ENCODE data around the gene DEFB132. TPM values are rescaled to one million over a fixed set of nuclear protein-coding genes. Genes with fewer than 3 reads are reported as not detected.
"Not testable (repeated sequence)": the region's sequence is repeated elsewhere in the genome, so short reads cannot be mapped to it uniquely, and the experiment has no call there.

Gene DEFB132
- total RNA-seq, 2 donors from 2014 or later = not detected

DNA sequence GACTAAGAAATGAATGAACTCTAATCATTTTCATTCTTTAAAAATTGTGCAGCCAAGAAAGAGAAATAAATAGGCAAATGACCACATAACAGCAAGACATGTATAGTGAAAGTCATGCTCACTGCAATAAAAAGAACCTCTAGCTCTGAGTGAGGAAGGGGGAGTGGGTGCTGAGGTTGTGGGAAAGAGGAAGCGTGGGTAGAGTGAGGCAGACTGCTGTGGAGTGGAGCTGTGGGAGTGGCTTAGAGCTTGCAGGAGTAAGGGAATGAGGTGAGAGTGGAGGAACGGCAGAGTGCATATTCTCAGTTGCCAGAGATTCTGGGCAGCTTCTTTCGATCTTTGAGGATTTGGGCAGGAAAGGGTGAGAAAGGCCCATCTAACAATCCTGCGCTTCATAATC lies 20.0 kb upstream of the DEFB132 start:
- peaks cover 2% of the 10 kb centered on the region for H3K36me3 Mint-ChIP-seq (ENCODE audit: low read depth)
- H3K4me1 Mint-ChIP-seq = peaks cover 14% of the 10 kb centered on the region
- peak overlapping the region; percentile 68 for H3K27ac Mint-ChIP-seq
- H3K27me3 Mint-ChIP-seq = peaks cover 18% of the 10 kb centered on the region
- ATAC-seq (peak; percentile 68), DNase-seq (no peak)
- H3K9me3 ChIP-seq (ENCODE audit: control insufficient read depth, low read length, poor library complexity, severe bottlenecking) = no peaks in the 10 kb centered on the region
- peak overlapping the region; percentile 90 for H3K4me3 Mint-ChIP-seq

DNA sequence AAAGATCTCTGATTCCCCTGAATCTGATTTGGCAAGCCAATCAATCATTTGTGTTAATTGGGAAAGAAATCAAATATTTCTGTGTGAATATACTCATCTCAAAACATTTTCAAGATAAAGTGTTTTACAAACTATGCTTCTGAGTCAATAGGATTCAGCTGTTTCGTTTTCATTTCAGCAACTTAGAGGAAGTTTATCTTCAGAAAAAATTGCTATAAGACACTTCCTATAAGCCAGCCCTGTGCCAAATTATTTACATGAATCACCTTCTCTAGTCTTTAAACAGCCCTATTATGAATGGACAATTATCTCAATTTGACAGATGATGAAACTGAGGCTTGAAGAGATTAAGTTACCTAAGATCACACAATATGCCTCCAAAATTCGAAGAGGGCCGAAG lies 19.6 kb upstream of the DEFB132 start:
- no peak for DNase-seq
- Mint-ChIP-seq H3K27ac (peak overlapping the region; percentile 68), H3K4me1 (peaks cover 14% of the 10 kb centered on the region), H3K36me3 (ENCODE audit: low read depth) (peaks cover 2% of the 10 kb centered on the region), H3K27me3 (peaks cover 23% of the 10 kb centered on the region), H3K4me3 (peak overlapping the region; percentile 90)
- H3K9me3 ChIP-seq (ENCODE audit: control insufficient read depth, low read length, poor library complexity, severe bottlenecking) = no peaks in the 10 kb centered on the region
- ATAC-seq = peak; percentile 33

DNA sequence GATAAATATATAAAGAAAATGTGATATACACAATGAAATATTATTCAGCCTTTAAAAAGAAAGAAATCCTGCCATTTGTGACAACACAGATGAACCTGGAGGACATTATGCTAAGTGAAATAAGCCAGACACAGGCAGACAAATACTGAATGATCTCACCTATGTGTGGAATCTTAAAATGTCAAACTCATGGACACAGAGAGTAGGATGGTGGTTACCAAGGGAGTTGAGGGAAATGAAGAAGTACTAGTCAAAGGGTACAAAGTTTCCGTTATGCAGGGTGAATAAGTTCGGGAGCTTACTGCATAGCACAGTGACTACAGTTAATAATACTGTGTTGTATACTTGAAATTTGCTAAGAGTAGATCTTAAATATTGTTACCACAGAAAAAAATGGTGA lies 14.6 kb upstream of the DEFB132 start:
- H3K36me3 Mint-ChIP-seq (ENCODE audit: low read depth) = peaks cover 2% of the 10 kb centered on the region
- no peak overlapping the region for H3K4me3 Mint-ChIP-seq
- DNase-seq = no peak
- ATAC-seq = no peak
- no peak overlapping the region for H3K27ac Mint-ChIP-seq
- H3K9me3 ChIP-seq (ENCODE audit: control insufficient read depth, low read length, poor library complexity, severe bottlenecking) = no peaks in the 10 kb centered on the region
- peaks cover 12% of the 10 kb centered on the region for H3K4me1 Mint-ChIP-seq
- peaks cover 25% of the 10 kb centered on the region for H3K27me3 Mint-ChIP-seq

DNA sequence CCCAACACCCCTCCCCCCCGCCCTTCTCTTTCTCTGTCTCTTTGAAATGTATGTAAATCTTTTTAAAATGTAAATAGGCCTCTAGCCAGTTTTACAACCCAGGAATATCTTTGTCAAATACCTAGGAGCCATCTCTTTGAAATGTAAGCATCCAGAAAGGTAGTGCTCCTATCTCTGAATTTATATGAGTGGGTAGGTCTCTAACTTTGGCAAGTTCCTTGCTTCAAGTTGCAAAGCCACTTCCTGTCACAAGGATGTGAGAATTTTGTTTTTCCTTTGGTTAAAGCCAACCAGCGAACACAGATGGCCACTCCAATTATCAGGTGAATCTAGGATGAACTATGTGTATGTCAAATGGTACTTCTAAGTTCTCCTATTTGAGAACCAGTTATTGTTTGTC lies 6.2 kb upstream of the DEFB132 start:
- Mint-ChIP-seq H3K27me3 (peaks cover 5% of the 10 kb centered on the region), H3K4me1 (peaks cover 3% of the 10 kb centered on the region), H3K36me3 (ENCODE audit: low read depth) (no peaks in the 10 kb centered on the region), H3K4me3 (no peak overlapping the region), H3K27ac (no peak overlapping the region)
- ATAC-seq (no peak), DNase-seq (no peak)
- no peaks in the 10 kb centered on the region for H3K9me3 ChIP-seq (ENCODE audit: control insufficient read depth, low read length, poor library complexity, severe bottlenecking)

DNA sequence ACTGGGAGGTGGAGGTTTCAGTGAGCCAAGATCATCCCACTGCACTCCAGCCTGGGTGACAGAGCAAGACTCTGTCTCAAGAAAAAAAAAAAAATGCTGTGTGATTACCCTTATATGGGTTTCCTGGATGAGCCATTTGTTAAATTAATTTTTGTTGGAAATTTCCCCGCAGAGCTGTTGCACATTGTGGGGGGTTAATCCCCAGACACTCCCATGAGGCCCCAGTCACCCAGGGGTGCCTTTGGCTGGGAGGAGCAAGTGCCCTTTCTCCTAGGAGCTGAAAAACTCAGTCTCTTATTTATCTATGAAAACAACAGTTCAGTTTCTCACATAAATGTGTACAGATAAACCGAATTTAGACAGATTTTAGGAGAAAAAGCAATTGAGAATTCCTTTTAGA lies 4.7 kb upstream of the DEFB132 start:
- H3K36me3 Mint-ChIP-seq (ENCODE audit: low read depth) = no peaks in the 10 kb centered on the region
- H3K4me1 Mint-ChIP-seq = peaks cover 5% of the 10 kb centered on the region
- peaks cover 10% of the 10 kb centered on the region for H3K27me3 Mint-ChIP-seq
- H3K27ac Mint-ChIP-seq = no peak overlapping the region
- DNase-seq (no peak), ATAC-seq (no peak)
- H3K4me3 Mint-ChIP-seq = no peak overlapping the region
- no peaks in the 10 kb centered on the region for H3K9me3 ChIP-seq (ENCODE audit: control insufficient read depth, low read length, poor library complexity, severe bottlenecking)

DNA sequence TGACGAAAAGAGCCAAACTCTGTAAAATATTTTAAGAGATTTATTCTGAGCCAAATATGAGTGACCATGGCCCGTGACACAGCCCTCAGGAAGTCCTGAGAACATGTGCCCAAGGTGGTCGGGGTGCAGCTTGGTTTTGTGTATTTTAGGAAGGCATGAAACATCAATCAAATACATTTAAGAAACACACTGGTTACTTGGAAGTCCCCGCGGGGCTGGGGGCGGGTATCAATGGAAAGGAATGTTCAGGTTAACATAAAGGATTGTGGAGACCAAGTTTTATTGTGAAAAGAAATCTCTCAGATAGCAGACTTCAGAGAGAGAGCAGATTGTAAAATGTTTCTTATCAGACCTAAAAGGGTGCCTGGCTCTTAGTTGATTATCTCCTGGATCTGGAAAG lies 4.1 kb upstream of the DEFB132 start:
- H3K9me3 ChIP-seq (ENCODE audit: control insufficient read depth, low read length, poor library complexity, severe bottlenecking); H3K36me3 Mint-ChIP-seq (ENCODE audit: low read depth); H3K27ac Mint-ChIP-seq; ATAC-seq; DNase-seq; H3K4me3 Mint-ChIP-seq: not testable (repeated sequence)
- Mint-ChIP-seq H3K4me1 (peaks cover 11% of the 10 kb centered on the region), H3K27me3 (peaks cover 13% of the 10 kb centered on the region)

DNA sequence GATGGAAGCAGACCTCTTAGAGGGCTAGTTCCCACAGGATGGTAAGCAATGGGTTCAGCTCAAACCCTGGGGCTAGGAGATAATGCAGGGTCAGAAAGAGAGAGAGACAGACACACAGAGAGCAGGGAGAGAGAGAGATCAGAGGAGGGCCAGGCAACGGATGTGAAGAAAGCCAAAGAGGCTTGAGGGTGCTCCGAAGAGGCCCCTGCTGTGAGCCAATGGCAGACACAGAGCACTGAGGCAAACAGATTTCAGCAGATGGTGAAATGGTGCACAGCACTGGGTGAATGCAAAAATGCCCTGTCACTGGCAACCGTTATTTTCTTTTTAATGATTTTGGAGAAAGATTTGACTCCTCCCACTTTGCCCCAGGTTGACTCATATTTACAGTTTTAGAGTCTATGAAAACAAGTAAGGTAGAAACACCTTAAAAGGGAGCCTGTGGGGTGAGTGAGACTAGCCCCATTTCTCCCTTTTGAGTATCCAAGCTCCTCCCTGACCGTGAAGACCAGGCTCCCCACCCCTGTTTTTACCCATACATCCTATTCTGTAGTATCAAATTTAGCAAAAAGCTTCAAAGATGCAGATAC lies 840 bp downstream of the DEFB132 start:
- Mint-ChIP-seq H3K27me3 (peaks cover 20% of the 10 kb centered on the region), H3K36me3 (ENCODE audit: low read depth) (no peaks in the 10 kb centered on the region), H3K27ac (peak overlapping the region; percentile 86), H3K4me1 (peaks cover 18% of the 10 kb centered on the region), H3K4me3 (peak overlapping the region; percentile 25)
- H3K9me3 ChIP-seq (ENCODE audit: control insufficient read depth, low read length, poor library complexity, severe bottlenecking) = no peaks in the 10 kb centered on the region
- DNase-seq (no peak), ATAC-seq (no peak)

DNA sequence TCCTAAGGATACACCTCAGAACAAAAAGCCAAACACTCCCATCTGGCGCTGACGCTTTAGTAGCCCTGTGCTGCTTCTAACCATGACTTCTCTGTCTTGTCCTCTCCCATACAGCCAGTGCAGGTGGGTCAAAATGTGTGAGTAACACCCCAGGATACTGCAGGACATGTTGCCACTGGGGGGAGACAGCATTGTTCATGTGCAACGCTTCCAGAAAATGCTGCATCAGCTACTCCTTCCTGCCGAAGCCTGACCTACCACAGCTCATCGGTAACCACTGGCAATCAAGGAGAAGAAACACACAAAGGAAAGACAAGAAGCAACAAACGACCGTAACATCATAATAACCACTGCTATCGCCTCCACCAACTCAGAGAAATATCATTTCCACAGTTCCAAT lies 1.4 kb downstream of the DEFB132 start:
- H3K9me3 ChIP-seq (ENCODE audit: control insufficient read depth, low read length, poor library complexity, severe bottlenecking) = no peaks in the 10 kb centered on the region
- Mint-ChIP-seq H3K4me3 (peak overlapping the region; percentile 63), H3K27me3 (peaks cover 20% of the 10 kb centered on the region), H3K36me3 (ENCODE audit: low read depth) (no peaks in the 10 kb centered on the region), H3K27ac (peak overlapping the region; percentile 86), H3K4me1 (peaks cover 18% of the 10 kb centered on the region)
- ATAC-seq (no peak), DNase-seq (no peak)

DNA sequence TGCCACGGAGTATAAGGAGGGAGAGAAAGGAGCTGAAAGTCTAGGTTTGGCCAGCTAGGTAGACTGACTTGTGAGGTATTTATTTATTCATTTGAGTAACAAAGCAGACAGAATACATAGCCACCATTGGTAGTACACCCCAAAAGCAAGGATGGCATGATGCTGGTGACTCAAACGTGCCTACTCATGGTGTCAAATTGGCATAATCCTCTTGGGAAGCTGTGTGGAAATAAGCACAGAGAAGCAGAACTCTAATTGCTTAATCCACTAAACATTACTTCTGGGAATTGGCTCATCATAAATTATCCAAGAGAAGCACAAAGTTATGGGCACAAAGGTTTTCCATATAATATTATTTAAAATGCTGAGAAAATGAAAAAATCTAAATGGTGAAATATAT lies 2.5 kb downstream of the DEFB132 start:
- Mint-ChIP-seq H3K27ac (no peak overlapping the region), H3K4me3 (no peak overlapping the region), H3K4me1 (peaks cover 18% of the 10 kb centered on the region), H3K36me3 (ENCODE audit: low read depth) (no peaks in the 10 kb centered on the region), H3K27me3 (peaks cover 20% of the 10 kb centered on the region)
- DNase-seq (no peak), ATAC-seq (no peak)
- no peaks in the 10 kb centered on the region for H3K9me3 ChIP-seq (ENCODE audit: control insufficient read depth, low read length, poor library complexity, severe bottlenecking)

DNA sequence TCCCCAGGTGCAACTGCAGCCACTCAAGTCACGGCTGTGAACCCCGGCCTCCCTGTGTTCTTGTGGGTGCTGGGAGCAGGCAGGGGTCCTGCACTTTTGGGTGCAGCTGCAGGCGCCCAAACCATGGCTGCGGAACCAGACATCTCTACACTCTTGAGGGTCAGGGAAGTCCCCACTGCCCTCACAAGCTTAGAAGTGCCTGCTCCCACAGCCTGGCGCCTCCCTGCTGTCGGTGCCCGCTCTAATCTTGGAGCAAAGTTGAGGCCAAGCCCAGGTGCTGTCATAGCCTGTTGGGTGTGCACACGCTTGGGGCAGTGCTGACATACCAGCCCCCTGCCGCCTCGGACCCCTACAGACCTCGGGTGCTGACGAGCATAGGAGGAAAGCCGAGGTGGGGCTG lies 6.2 kb downstream of the DEFB132 start:
- DNase-seq = no peak
- H3K36me3 Mint-ChIP-seq (ENCODE audit: low read depth) = no peaks in the 10 kb centered on the region
- ATAC-seq = no peak
- peaks cover 15% of the 10 kb centered on the region for H3K4me1 Mint-ChIP-seq
- H3K4me3 Mint-ChIP-seq = no peak overlapping the region
- H3K27me3 Mint-ChIP-seq = peaks cover 17% of the 10 kb centered on the region
- no peaks in the 10 kb centered on the region for H3K9me3 ChIP-seq (ENCODE audit: control insufficient read depth, low read length, poor library complexity, severe bottlenecking)
- H3K27ac Mint-ChIP-seq = no peak overlapping the region

DNA sequence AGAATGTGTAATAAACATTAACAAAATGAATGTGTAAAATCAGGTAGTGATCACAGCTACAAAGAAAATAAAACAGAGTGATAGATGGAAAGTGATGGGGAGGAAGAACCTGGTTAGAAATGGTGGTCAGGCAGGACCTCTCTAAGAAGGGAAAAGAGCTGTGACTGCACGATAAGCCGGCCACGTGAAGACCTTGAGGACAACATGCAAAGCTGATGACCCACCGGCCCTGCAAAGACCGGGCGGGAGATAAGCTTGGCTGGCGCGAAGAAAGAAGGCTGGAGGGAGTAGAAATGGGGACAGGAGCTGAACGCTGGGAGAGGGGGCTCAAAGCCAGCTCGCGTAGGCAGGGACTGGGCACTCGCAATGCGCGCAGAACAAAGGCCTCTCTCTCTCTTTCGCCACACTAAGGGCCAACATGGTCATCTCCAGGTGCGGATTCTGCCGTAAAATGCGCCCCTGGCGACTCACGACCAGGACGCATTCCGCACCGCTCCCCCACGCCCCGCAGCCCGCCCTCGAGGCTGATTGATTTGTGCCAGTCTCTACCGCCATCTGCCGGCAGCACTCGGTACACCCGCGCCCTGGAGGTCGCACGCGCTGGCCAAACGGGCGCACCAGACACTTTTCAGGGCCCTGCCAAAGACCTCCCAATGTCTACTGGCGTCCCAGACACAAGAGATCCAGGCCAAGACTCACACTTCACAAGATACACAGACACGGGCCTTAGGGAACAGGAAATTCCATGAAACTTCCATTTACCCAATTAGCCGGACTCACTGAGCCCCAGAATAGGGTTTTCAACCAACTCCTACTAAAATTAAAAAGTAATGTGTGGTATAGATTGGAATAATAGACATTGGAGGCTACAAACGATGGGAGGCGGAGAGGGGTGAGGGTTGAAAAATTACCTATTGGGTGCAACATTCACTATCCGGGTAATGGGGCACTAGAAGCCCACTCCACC lies 9.4 kb downstream of the DEFB132 start:
- peak overlapping the region; percentile 61 for H3K27ac Mint-ChIP-seq
- H3K36me3 Mint-ChIP-seq (ENCODE audit: low read depth) = no peaks in the 10 kb centered on the region
- H3K4me3 Mint-ChIP-seq = peak overlapping the region; percentile 90
- no peaks in the 10 kb centered on the region for H3K9me3 ChIP-seq (ENCODE audit: control insufficient read depth, low read length, poor library complexity, severe bottlenecking)
- DNase-seq (peak; percentile 74 to 85 (median 77)), ATAC-seq (peak; percentile 100)
- peaks cover 6% of the 10 kb centered on the region for H3K27me3 Mint-ChIP-seq
- H3K4me1 Mint-ChIP-seq = peaks cover 8% of the 10 kb centered on the region

DNA sequence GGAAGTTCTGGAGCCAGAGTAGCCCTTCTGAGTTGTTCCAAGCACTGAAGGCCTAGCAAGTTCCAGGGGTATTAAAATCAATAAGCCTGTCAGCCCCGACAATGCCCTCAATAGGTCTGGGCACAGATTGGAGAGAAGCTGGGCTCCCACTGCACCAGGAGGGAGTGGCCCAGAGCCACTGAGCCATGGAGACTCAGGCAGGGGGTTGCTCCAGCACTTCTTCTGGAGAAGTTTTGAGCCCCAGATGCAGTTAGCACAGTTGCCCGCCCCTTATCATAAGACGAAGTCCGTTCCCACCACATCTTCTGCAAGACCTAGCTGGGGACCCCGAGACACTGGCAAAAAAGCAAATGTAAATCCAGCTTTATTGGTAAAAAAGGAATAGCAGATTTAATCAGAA lies 13.0 kb downstream of the DEFB132 start:
- H3K27ac Mint-ChIP-seq = no peak overlapping the region

DNA sequence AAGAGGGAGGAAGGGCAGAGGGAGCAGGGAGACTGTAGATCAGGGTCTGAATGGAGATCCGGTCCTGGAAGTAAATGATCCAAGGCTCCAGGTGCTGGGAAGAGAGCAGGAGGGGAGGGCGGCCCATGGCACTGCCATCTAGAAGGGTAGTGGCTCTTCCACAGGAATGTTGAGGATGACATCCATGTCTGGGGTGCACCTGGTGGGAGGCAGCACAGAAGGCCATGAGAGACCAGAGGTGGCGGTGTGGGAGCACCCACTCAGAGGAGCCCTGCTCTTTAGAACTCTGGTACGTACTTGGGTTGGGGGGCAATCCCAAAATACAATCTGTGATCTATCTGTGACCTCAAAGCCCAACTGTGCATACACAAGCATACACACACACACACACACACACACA lies 13.5 kb downstream of the DEFB132 start:
- no peak overlapping the region for H3K27ac Mint-ChIP-seq
- DNase-seq (no peak), ATAC-seq (no peak)
- peaks cover 2% of the 10 kb centered on the region for H3K36me3 Mint-ChIP-seq (ENCODE audit: low read depth)
- H3K4me1 Mint-ChIP-seq = peaks cover 10% of the 10 kb centered on the region
- no peak overlapping the region for H3K4me3 Mint-ChIP-seq
- no peaks in the 10 kb centered on the region for H3K9me3 ChIP-seq (ENCODE audit: control insufficient read depth, low read length, poor library complexity, severe bottlenecking)
- peaks cover 6% of the 10 kb centered on the region for H3K27me3 Mint-ChIP-seq

More for the DNA sequence above, 13.0 kb downstream of the DEFB132 start:
- H3K4me1 Mint-ChIP-seq = peaks cover 10% of the 10 kb centered on the region
- H3K36me3 Mint-ChIP-seq (ENCODE audit: low read depth) = no peaks in the 10 kb centered on the region
- H3K9me3 ChIP-seq (ENCODE audit: control insufficient read depth, low read length, poor library complexity, severe bottlenecking) = no peaks in the 10 kb centered on the region
- ATAC-seq (no peak), DNase-seq (no peak)
- H3K4me3 Mint-ChIP-seq = no peak overlapping the region
- H3K27me3 Mint-ChIP-seq = peaks cover 6% of the 10 kb centered on the region

Data from T-helper 17 cell (primary cell).